ENCODE data around the gene GFY. TPM values are rescaled to one million over a fixed set of nuclear protein-coding genes. Genes with fewer than 3 reads are reported as not detected.

The GFY gene
- total and polyA plus RNA-seq, 10 of the 15 experiments (the other 5 are each of a cell fraction or from before 2014, with no cell fraction given) = 0.05 TPM; not detected in 9

- TF ChIP-seq MLLT1 (IDR thresholded peaks at IDR 0.05) = no peak
- TF ChIP-seq HDAC6 (IDR thresholded peaks at IDR 0.05; ENCODE audit: unreplicated experiment) = no peak
- no peak for TF ChIP-seq TBL1XR1 (IDR thresholded peaks at IDR 0.05; ENCODE audit: low read depth, low read length)
- TF ChIP-seq PML (IDR thresholded peaks at IDR 0.05; ENCODE audit: low read length) = no peak
- peak; percentile 72 for TF ChIP-seq SMC3 (IDR thresholded peaks at IDR 0.05; ENCODE audit: borderline replicate concordance, low read length)
- TF ChIP-seq BCLAF1 (IDR thresholded peaks at IDR 0.05) = no peak
- no peak for TF ChIP-seq USF1 (IDR thresholded peaks at IDR 0.05; ENCODE audit: borderline replicate concordance, extremely low read length, insufficient read depth, low read depth, low read length)
- TF ChIP-seq STAT3 (IDR thresholded peaks at IDR 0.05; ENCODE audit: low read depth, low read length) = no peak
- TF ChIP-seq PKNOX1 (IDR thresholded peaks at IDR 0.05) = peak; percentile 56
- TF ChIP-seq WRNIP1 (IDR thresholded peaks at IDR 0.05; ENCODE audit: borderline replicate concordance, low read depth, low read length) = no peak
- no peak for TF ChIP-seq ESRRA (IDR thresholded peaks at IDR 0.05; ENCODE audit: low read length)
- no peak for TF ChIP-seq HDAC2 (IDR thresholded peaks at IDR 0.05)
- TF ChIP-seq YY1 (IDR thresholded peaks at IDR 0.05; ENCODE audit: low read depth, low read length) = peak; percentile 86
- no peak for TF ChIP-seq POLR2AphosphoS5 (IDR thresholded peaks at IDR 0.05; ENCODE audit: low read length)
- no peak for TF ChIP-seq CUX1 (IDR thresholded peaks at IDR 0.05; ENCODE audit: insufficient replicate concordance, low read depth, low read length)
- no peak for TF ChIP-seq FOS (IDR thresholded peaks at IDR 0.05; ENCODE audit: borderline replicate concordance, extremely low read depth, insufficient read length)
- no peak for TF ChIP-seq NR2C2 (IDR thresholded peaks at IDR 0.05; ENCODE audit: borderline replicate concordance, control insufficient read depth, insufficient read length, low read depth)
- no peak for TF ChIP-seq ZZZ3 (IDR thresholded peaks at IDR 0.05; ENCODE audit: control insufficient read depth, insufficient read length, low read depth)
- TF ChIP-seq CHD1 (IDR thresholded peaks at IDR 0.05; ENCODE audit: low read depth, low read length) = no peak
Measured at GRCh38 chr19:49473868-49474541, 48.8 kb downstream of the GFY start, which contains the start of gene FLT3LG (continued).

Measured in GM12878 (cell line).